Measurements from ENCODE around the gene ARHGEF17. TPM values are rescaled to one million over a fixed set of nuclear protein-coding genes. Genes with fewer than 3 reads are reported as not detected.

ARHGEF17 gene
- polyA plus RNA-seq, 3 donors = 0.16 to 1.2 (median 0.55) TPM

- 97% methylated on average over 2 of the region's 3 CpGs for WGBS (ENCODE audit: insufficient coverage)
- H3K4me3 ChIP-seq (replicated peaks in 1 of 3; ENCODE audit: low read depth in 2 of 3, low read length in 3 of 3) = no peak overlapping the region
- peak overlapping the region in 1 of 7 donors; percentile 37 for H3K27ac Mint-ChIP-seq
Measured at GRCh38 chr11:73259406-73260126, 48.5 kb upstream of the ARHGEF17 start.

GRCh38 chr11:73260127-73260457, 48.0 kb upstream of the ARHGEF17 start:
- Histone ChIP-seq H3K4me2 (replicated peaks; ENCODE audit: extremely low read depth, low read length, poor library complexity, severe bottlenecking) (no peak overlapping the region), H3K9me3 (replicated peaks in 1 of 2; ENCODE audit: control insufficient read depth in 1 of 2, insufficient read depth in 1 of 2, low read length in 2 of 2) (peaks cover 0 to 9% of the 10 kb centered on the region in 2 donors), H2AFZ (ENCODE audit: insufficient read depth, low read depth, low read length, poor library complexity, severe bottlenecking) (no peak overlapping the region), H3K79me2 (ENCODE audit: insufficient read depth, low read length) (no peaks in the 10 kb centered on the region), H3K27ac (ENCODE audit: low read depth in 1 of 2, low read length in 2 of 2) (no peak overlapping the region), H3K36me3 (replicated peaks in 1 of 2; ENCODE audit: control insufficient read depth in 1 of 2, insufficient read depth in 2 of 2, low read length in 2 of 2) (no peaks in the 10 kb centered on the region), H3K27me3 (ENCODE audit: control insufficient read depth in 2 of 2, insufficient read depth in 2 of 2, low read length in 2 of 2) (peaks cover 23 to 25% of the 10 kb centered on the region in 2 donors), H3K4me3 (replicated peaks in 1 of 3; ENCODE audit: low read depth in 2 of 3, low read length in 3 of 3) (no peak overlapping the region), H3K4me1 (ENCODE audit: control insufficient read depth in 1 of 2, insufficient read depth in 2 of 2, low read length in 2 of 2) (peaks cover 0 to 2% of the 10 kb centered on the region in 2 donors), H4K20me1 (ENCODE audit: insufficient read depth, low read length) (no peaks in the 10 kb centered on the region), H3K9ac (ENCODE audit: insufficient read depth, low read length, poor library complexity, severe bottlenecking) (no peak overlapping the region)
- TF ChIP-seq CTCF (IDR thresholded peaks at IDR 0.05) = no peak
- Mint-ChIP-seq H3K36me3 (peaks cover 0 to 14% of the 10 kb centered on the region in 2 donors), H3K4me3 (no peak overlapping the region), H3K9me3 (peaks cover 0 to 4% (median 0%) of the 10 kb centered on the region in 7 donors), H3K4me1 (peaks cover 8% of the 10 kb centered on the region), H3K27ac (no peak overlapping the region), H3K27me3 (ENCODE audit: low read depth in 3 of 3) (peaks cover 32 to 36% (median 35%) of the 10 kb centered on the region in 3 donors)
- DNase-seq = no peak
- intact Hi-C loops (cut with micrococcal nuclease) = no loop called here

More at GRCh38 chr11:73259406-73260126, 48.5 kb upstream of the ARHGEF17 start:
- Mint-ChIP-seq H3K4me3 (peak overlapping the region in 1 of 2 donors; percentile 42), H3K4me1 (peaks cover 5% of the 10 kb centered on the region), H3K9me3 (peaks cover 0 to under 1% (median 0%) of the 10 kb centered on the region in 7 donors), H3K27me3 (ENCODE audit: low read depth in 3 of 3) (peaks cover 26 to 31% (median 30%) of the 10 kb centered on the region in 3 donors), H3K36me3 (peaks cover 0 to 11% of the 10 kb centered on the region in 2 donors)
- no peaks in the 10 kb centered on the region for H4K20me1 ChIP-seq (ENCODE audit: insufficient read depth, low read length)
- no peak overlapping the region for H2AFZ ChIP-seq (ENCODE audit: insufficient read depth, low read depth, low read length, poor library complexity, severe bottlenecking)
- no peak overlapping the region for H3K4me2 ChIP-seq (replicated peaks; ENCODE audit: extremely low read depth, low read length, poor library complexity, severe bottlenecking)
- H3K9me3 ChIP-seq (replicated peaks in 1 of 2; ENCODE audit: control insufficient read depth in 1 of 2, insufficient read depth in 1 of 2, low read length in 2 of 2) = peaks cover 0 to 4% of the 10 kb centered on the region in 2 donors
- no peak for TF ChIP-seq CTCF (IDR thresholded peaks at IDR 0.05)
- H3K36me3 ChIP-seq (replicated peaks in 1 of 2; ENCODE audit: control insufficient read depth in 1 of 2, insufficient read depth in 2 of 2, low read length in 2 of 2) = no peaks in the 10 kb centered on the region
- no peak overlapping the region for H3K9ac ChIP-seq (ENCODE audit: insufficient read depth, low read length, poor library complexity, severe bottlenecking)
- H3K27ac ChIP-seq (ENCODE audit: low read depth in 1 of 2, low read length in 2 of 2) = no peak overlapping the region
- intact Hi-C loops (cut with micrococcal nuclease) = no loop called here
- no peaks in the 10 kb centered on the region for H3K79me2 ChIP-seq (ENCODE audit: insufficient read depth, low read length)
- peaks cover 0 to 2% of the 10 kb centered on the region in 2 donors for H3K4me1 ChIP-seq (ENCODE audit: control insufficient read depth in 1 of 2, insufficient read depth in 2 of 2, low read length in 2 of 2)
- no peak for DNase-seq
- H3K27me3 ChIP-seq (ENCODE audit: control insufficient read depth in 2 of 2, insufficient read depth in 2 of 2, low read length in 2 of 2) = peaks cover 17 to 20% of the 10 kb centered on the region in 2 donors
